DMS114 treated with DMSO at 0.1 percent for 48 hours (cell line): ENCODE data around the gene TMEM31.
"Not testable (repeated sequence)": the region's sequence is repeated elsewhere in the genome, so short reads cannot be mapped to it uniquely, and the experiment has no call there.

Experiments used
- DNase-seq: peaks from one replicate; lab custom pipeline; 2025; ENCODE audit not compliant: unreplicated experiment; lab: John Stamatoyannopoulos, UW

TMEM31 gene

GRCh38 chrX:103722505-103722904 is 11.8 kb downstream of the TMEM31 start:
- DNase-seq: no peak

- no peak for DNase-seq
Measured at GRCh38 chrX:103726477-103726876, 15.8 kb downstream of the TMEM31 start.

DNA sequence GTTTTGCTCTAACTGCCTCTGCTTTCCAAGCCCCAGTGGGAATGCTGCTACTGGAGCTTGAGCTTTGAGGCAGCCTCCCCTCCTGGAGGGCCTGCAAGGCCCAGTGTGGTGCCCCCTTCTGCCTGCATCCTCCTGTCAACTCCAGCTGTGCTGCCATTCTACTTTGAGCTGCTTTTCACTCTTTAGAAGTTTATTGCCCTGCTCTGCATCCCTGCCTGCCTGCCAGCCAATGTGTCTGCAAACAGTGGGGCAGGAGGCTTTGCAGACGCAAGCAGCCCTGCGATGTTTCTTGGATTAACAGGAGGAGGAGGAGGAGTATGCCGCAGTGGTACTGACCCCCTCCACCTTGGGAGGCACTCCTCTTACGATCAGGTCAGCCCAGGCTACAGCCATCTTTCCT is 16.4 kb downstream of the TMEM31 start:
- no peak for DNase-seq

- no peak for DNase-seq
Measured at GRCh38 chrX:103729015-103729414, 18.3 kb downstream of the TMEM31 start.

DNA sequence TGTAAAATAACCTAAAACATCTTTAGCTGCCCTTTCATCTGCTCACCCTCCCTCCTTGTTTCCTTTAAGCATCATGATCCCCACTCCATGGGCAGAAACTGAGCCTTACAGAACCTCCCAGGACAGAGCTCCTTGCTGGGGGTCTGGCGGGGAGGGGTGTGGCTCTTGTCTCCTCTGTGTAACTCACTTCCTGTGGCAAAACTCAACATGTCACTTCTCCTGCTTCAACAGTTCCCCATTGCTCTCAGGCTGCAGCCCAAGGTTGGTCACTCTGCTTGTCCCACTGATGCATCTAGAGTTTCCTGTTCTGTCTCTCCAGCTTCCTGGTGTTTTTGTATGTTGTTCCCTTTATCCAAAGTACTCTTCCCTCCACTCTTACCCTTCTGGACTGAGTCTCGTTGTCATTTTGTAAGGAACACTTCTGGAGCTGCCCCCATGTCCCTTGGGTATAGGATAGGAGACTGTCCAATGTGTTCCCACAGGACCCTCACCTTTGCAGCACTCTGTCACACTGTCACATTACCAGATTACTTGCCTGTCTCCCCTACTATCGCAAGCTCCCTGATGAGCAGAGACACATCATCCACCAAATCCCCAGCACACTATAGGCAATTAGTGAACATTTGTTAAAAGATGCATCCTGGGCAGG is 19.6 kb downstream of the TMEM31 start:
- no peak for DNase-seq

DNA sequence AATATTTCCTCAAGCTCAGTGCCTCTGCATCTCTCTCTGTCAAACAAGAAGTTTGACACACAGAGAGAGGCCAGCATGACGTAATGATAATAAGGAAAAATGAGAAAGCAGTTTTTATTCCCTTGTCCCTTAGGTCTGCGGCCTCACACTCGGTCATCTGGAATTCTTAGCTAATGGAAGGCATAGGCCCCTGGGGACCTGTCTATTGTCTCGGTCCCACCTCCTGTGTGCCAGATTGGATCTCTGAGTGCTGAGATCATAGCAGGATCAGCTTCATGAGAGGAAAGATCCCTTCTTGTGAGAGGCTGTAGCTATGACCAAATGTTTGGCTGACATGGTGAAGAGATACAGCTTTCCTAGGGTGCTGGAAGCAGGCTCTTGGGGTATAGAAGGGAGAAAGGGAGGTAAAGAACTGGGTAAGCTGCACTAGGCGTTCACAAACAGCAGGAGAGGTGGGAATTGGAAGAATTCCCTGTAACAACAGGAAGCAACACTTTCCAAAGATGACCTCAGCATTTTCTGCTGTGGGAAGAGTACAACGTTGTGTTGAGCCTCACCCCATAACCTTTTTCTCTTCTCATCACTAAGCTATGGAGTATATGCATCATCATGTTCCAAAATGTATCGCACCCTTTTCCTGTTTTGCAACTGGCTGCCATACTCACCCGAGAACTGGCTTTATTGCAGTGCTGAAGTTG is 20.2 kb downstream of the TMEM31 start:
- DNase-seq: no peak

DNA sequence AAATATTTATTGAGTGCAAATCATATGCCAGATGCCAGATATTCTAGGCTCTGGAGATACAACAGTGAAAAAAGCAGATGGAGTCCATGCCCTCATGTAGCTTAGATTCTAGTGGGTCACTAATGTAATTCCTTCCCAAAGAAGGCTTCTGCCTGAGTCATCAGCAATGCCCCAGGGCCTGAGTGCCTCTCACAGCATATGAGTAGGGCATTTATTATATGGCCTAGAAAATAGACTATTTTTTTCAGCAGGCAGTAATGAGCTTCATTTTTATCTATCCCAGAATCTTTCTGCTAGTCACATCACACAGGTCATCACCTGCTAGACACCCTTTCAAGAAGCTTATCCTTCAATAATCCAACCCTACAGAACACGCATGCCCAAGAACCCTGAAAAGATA is 22.3 kb downstream of the TMEM31 start:
- no peak for DNase-seq

DNA sequence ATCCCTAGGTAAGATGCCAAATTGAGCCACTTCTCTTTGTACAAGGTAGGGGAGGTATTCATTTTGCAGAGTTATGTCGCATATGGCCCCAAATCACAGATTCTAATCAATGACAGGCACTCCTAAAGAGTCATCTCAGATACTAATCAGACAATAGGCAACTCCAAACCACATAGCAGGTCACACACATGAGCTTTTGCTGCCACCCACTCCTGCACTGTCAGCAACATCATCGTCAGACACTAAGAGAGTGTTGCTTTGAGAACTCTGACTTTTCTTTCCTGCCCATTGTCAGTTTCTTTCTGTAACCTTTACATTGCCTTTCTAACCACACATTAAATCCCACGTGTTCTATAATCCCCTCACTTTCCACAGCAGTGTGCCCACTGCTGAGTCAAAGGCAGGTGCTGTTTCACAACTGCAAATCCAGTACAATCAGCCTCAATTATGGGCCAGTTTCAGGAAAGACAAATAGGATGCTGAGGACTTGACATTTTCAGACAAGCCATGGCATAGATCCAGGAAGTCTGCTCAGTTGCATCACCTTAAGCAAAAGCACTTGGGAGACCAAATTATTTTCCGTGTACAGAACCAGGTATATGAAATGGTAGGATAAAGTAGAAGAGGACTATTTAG is 23.5 kb downstream of the TMEM31 start:
- DNase-seq: no peak

DNA sequence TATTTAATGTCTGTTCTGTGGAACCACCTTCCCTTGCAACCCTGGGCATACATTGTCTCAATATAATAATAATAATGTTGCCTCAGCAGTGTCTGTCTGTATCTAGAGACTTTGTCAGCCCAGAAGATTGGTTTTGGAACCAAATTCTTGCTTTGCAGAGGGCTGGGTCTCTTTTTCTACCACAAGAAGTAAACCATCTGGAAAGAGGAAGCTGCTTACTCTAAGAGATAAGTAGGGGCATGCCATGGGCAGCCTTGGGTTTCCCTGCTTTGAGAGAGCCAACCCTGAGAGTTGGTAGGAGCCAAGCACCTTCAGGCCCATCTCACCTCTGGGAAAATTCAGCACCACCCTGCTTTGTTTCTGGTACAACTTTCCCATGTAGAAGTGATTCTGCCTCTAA is 27.0 kb downstream of the TMEM31 start:
- DNase-seq: no peak

- DNase-seq: no peak
Measured at GRCh38 chrX:103739421-103739820, 28.7 kb downstream of the TMEM31 start.

DNA sequence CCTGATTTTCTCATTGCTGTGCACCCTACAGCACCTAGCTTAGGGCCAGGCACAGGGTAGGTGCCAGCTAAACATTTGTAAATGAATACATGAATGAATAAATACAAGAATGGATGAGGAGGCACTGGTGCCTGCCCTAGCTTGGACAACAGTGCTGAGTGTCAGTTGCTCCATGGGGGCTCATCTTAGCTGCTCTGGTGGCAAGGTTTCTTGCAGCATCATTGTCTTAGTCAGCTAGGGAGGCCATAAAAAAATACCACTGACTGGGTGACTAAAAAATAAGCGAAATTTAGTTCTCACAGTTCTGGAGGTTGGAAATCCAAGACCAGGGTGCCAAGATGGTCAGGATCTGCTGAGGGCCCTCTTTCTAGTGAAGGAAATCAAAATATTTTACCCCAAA is 31.2 kb downstream of the TMEM31 start:
- no peak for DNase-seq

DNA sequence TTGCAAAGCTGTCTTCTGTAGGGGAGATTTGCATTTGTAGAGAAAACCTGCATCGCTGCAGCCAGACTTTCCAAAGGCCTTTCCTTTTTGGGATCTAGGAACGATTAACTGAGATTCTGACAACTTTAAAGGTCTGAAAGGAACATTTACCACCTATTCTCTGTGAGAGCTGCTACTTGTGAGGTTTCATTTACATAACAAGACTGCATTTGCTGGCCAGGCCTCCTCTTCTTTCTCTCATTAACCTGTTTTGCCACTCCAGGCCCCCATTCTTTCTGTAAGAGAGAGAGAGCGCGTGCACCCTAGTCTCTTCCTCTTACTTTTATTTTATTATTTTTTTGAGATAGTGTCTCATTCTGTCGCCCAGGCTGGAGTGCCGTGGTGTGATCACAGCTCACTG is 31.6 kb downstream of the TMEM31 start:
- DNase-seq: no peak

DNA sequence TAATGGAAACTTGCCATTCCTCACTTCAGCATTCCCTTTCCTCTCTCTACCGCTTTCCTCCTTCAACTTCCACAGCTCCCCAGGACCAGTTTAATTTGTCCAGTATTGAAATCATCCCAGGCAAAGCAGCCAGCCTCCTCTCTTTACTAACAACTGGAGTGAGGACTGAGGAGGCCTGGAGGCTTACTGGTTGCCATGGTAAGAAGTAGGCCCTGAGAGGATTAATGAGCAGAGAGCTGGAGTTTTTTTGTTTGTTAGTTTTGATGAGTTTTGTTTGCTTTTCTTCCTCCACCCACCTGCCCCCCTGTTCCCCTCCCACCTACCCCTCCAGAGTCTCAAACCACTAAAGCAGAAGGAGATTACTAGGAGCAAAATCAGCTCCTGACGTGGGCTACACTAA is 36.5 kb downstream of the TMEM31 start:
- DNase-seq: no peak

DNA sequence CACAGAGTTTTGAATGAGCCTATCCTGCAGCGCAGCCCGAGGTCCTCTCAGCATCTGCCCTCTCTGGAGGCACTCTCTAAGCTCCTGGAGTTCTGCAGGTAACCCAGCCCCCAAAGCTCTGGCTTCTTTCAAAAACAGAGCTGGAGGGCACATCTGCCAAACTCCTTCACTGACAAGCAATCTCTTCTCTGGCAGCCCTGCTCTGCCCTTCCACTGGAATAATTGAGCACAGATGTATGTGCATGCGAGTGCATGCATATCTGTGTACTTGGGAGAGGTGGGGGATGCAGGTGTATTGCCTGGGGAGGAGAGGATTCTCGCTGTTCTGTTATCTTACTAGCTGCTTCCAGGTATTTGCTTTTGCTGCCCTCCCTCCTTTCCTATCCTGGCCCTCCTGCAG is 43.7 kb downstream of the TMEM31 start:
- DNase-seq: no peak

- DNase-seq: no peak
Measured at GRCh38 chrX:103756736-103757135, 46.0 kb downstream of the TMEM31 start.

- no peak for DNase-seq
Measured at GRCh38 chrX:103758555-103758954, 47.8 kb downstream of the TMEM31 start.

DNA sequence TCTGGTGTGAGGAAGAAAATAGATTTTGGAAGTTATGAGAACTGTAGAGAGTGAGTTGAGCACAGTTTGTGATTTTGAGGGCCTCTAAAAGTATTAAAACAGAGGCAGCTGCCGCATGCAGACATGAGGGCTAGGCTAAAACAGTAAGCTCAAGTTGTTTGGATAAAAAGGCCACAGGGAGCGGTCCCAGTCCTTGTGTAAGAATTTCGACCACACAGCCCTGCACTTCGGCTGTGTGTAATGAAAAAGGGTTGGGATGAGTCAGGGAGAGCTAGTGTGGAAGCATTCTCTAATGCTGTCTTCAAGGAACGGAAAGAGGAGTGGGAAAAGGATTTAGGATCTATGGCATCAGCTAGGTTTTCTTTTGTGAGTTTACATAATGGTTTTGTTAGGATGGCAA is 52.8 kb downstream of the TMEM31 start:
- not testable (repeated sequence) for DNase-seq
